Activated CD8-positive, alpha-beta memory T cell treated with anti-CD3 and anti-CD28 coated beads, Interleukin-2, amount 10 ng/mL, durations not matched to agents 7 days and 5 days (primary cell): Measurements from ENCODE around the gene NANS. TPM values are rescaled to one million over a fixed set of nuclear protein-coding genes. Genes with fewer than 3 reads are reported as not detected.
"Not testable (repeated sequence)": the region's sequence is repeated elsewhere in the genome, so short reads cannot be mapped to it uniquely, and the experiment has no call there.

Experiments used
- ATAC-seq: fragments of 150-1000 bp; cut with Tn5 transposase; one replicate; pipeline ENCODE4 v1.10.0; 2021; ENCODE audit warnings: moderate library complexity
- CTCF ChIA-PET: fragments of 350-600 bp; sonication (Branson Sonifier 250); formaldehyde crosslinking; loops from one replicate; lab custom pipeline; 2021; ENCODE audit warnings: antibody characterized with exemption; lab: Charles Lee
- DNase-seq: peaks from one replicate; pipeline ENCODE4 v3.0.0-alpha.2; 2020
- H3K27ac Mint-ChIP-seq: one replicate; pipeline ENCODE4 v1.8.0; 2021; ENCODE audit warnings: mild to moderate bottlenecking, mixed read lengths
- H3K27me3 Mint-ChIP-seq: one replicate; pipeline ENCODE4 v1.8.0; 2021; ENCODE audit warnings: mixed read lengths
- H3K36me3 Mint-ChIP-seq: one replicate; pipeline ENCODE4 v1.8.0; 2021; ENCODE audit warnings: mild to moderate bottlenecking, mixed read lengths
- H3K4me1 Mint-ChIP-seq: one replicate; pipeline ENCODE4 v1.8.0; 2021; ENCODE audit warnings: mixed read lengths
- H3K4me3 Mint-ChIP-seq: one replicate; pipeline ENCODE4 v1.8.0; 2021; ENCODE audit warnings: mild to moderate bottlenecking, moderate library complexity, mixed read lengths
- H3K9me3 Mint-ChIP-seq: one replicate; pipeline ENCODE4 v1.8.0; 2022; ENCODE audit warnings: low read depth, mixed read lengths
- total RNA-seq, 2 experiments: library from RNA; stranded (reverse); gene quantifications; one replicate each; pipeline ENCODE4 v1.2.3, GENCODE V29; 2021

NANS gene
- 10 to 100 TPM; 35.5 to 47.8 TPM for total RNA-seq

- Mint-ChIP-seq H3K9me3 (no peaks in the 10 kb centered on the region), H3K36me3 (peaks cover 9% of the 10 kb centered on the region), H3K27me3 (no peaks in the 10 kb centered on the region), H3K4me1 (peaks cover 43% of the 10 kb centered on the region), H3K4me3 (peak within 1 kb of the TSS; percentile 92), H3K27ac (peak within 1 kb of the TSS; percentile 95)
- CTCF ChIA-PET: interaction anchor here (0.6 to 4.1 kb wide), 13 partner anchors 8 to 206 kb away, joined by 3 to 18 read pairs (median 5); partner anchors contain the start of genes TBC1D2, TRIM14 and TRMO
- DNase-seq (peak; percentile 96), ATAC-seq (peak; percentile 96)
These were observed at the start of gene NANS for GRCh38 chr9:98056269-98057137. Gene NANS, plus strand, starts transcription at chr9:98056732. Its CDS starts 77 bp downstream, at chr9:98056809.

- Mint-ChIP-seq H3K4me3 (no peak overlapping the region), H3K27me3 (no peaks in the 10 kb centered on the region), H3K27ac (peak overlapping the region; percentile 60), H3K36me3 (peaks cover 72% of the 10 kb centered on the region), H3K9me3 (no peaks in the 10 kb centered on the region), H3K4me1 (peaks cover 29% of the 10 kb centered on the region)
- CTCF ChIA-PET: interaction anchor here (1.0 to 1.7 kb wide), 5 partner anchors 10 to 24 kb away, joined by 3 to 7 read pairs (median 5); partner anchors contain the start of gene ANP32B
- DNase-seq (no peak), ATAC-seq (peak; percentile 77)
These were observed 49.1 kb upstream of the NANS start for GRCh38 chr9:98007251-98007928.

GRCh38 chr9:98008764-98009163 lies 47.8 kb upstream of the NANS start:
- no peak overlapping the region for H3K27ac Mint-ChIP-seq
- H3K36me3 Mint-ChIP-seq: peaks cover 80% of the 10 kb centered on the region
- CTCF ChIA-PET: interaction anchor here (1.0 to 1.3 kb wide), 4 partner anchors 9 to 20 kb away, joined by 3 to 5 read pairs (median 3); no protein-coding TSS in a partner anchor
- no peaks in the 10 kb centered on the region for H3K27me3 Mint-ChIP-seq
- no peaks in the 10 kb centered on the region for H3K9me3 Mint-ChIP-seq
- DNase-seq: no peak
- no peak for ATAC-seq
- H3K4me1 Mint-ChIP-seq: peaks cover 28% of the 10 kb centered on the region
- no peak overlapping the region for H3K4me3 Mint-ChIP-seq

- H3K27me3 Mint-ChIP-seq: no peaks in the 10 kb centered on the region
- peak overlapping the region; percentile 2 for H3K27ac Mint-ChIP-seq
- no peak overlapping the region for H3K4me3 Mint-ChIP-seq
These were observed 47.1 kb upstream of the NANS start for GRCh38 chr9:98009437-98009836.

GRCh38 chr9:98009936-98010335 lies 46.6 kb upstream of the NANS start:
- no peaks in the 10 kb centered on the region for H3K9me3 Mint-ChIP-seq
- CTCF ChIA-PET: interaction anchor here (1.1 to 1.3 kb wide), 2 partner anchors 25 to 86 kb away, joined by 3 to 4 read pairs; no protein-coding TSS in a partner anchor
- peaks cover 77% of the 10 kb centered on the region for H3K36me3 Mint-ChIP-seq
- H3K4me3 Mint-ChIP-seq: no peak overlapping the region
- peaks cover 24% of the 10 kb centered on the region for H3K4me1 Mint-ChIP-seq
- no peaks in the 10 kb centered on the region for H3K27me3 Mint-ChIP-seq
- H3K27ac Mint-ChIP-seq: peak overlapping the region; percentile 2
- DNase-seq: no peak
- no peak for ATAC-seq

More at GRCh38 chr9:98009437-98009836, 47.1 kb upstream of the NANS start:
- no peak for ATAC-seq
- peaks cover 76% of the 10 kb centered on the region for H3K36me3 Mint-ChIP-seq
- no peaks in the 10 kb centered on the region for H3K9me3 Mint-ChIP-seq
- DNase-seq: no peak
- peaks cover 26% of the 10 kb centered on the region for H3K4me1 Mint-ChIP-seq
- CTCF ChIA-PET: interaction anchor here (1.3 kb wide), 2 partner anchors 9 to 21 kb away, joined by 3 to 5 read pairs; no protein-coding TSS in a partner anchor

- Mint-ChIP-seq H3K9me3 (no peaks in the 10 kb centered on the region), H3K4me1 (peaks cover 23% of the 10 kb centered on the region), H3K27ac (no peak overlapping the region), H3K36me3 (peaks cover 78% of the 10 kb centered on the region), H3K4me3 (no peak overlapping the region), H3K27me3 (no peaks in the 10 kb centered on the region)
- ATAC-seq (no peak), DNase-seq (no peak)
- CTCF ChIA-PET: interaction anchor here (1.1 to 1.3 kb wide), 2 partner anchors 24 to 87 kb away, joined by 3 to 4 read pairs; no protein-coding TSS in a partner anchor
These were observed 46.1 kb upstream of the NANS start for GRCh38 chr9:98010445-98010844.

- H3K4me3 Mint-ChIP-seq: no peak overlapping the region
- peak overlapping the region; percentile 1 for H3K27ac Mint-ChIP-seq
- H3K36me3 Mint-ChIP-seq: peaks cover 76% of the 10 kb centered on the region
- CTCF ChIA-PET: interaction anchor here (1.1 to 1.3 kb wide), 2 partner anchors 24 to 87 kb away, joined by 3 to 4 read pairs; no protein-coding TSS in a partner anchor
- no peaks in the 10 kb centered on the region for H3K9me3 Mint-ChIP-seq
- DNase-seq: no peak
- peaks cover 17% of the 10 kb centered on the region for H3K4me1 Mint-ChIP-seq
- ATAC-seq: no peak
- no peaks in the 10 kb centered on the region for H3K27me3 Mint-ChIP-seq
These were observed 45.4 kb upstream of the NANS start for GRCh38 chr9:98011122-98011521.

GRCh38 chr9:98016137-98016680 lies 40.3 kb upstream of the NANS start:
- CTCF ChIA-PET: no interaction called here
- Mint-ChIP-seq H3K27me3 (no peaks in the 10 kb centered on the region), H3K4me3 (no peak overlapping the region), H3K9me3 (no peaks in the 10 kb centered on the region), H3K4me1 (peaks cover 1% of the 10 kb centered on the region), H3K27ac (no peak overlapping the region), H3K36me3 (peaks cover 55% of the 10 kb centered on the region)
- no peak for ATAC-seq
- no peak for DNase-seq

- H3K36me3 Mint-ChIP-seq: peaks cover 47% of the 10 kb centered on the region
- DNase-seq (no peak), ATAC-seq (no peak)
- H3K4me3 Mint-ChIP-seq: no peak overlapping the region
- CTCF ChIA-PET: interaction anchor here (1.0 to 1.3 kb wide), 2 partner anchors 34 to 95 kb away, joined by 3 to 6 read pairs; partner anchors contain the start of genes ANP32B and TRMO
- H3K9me3 Mint-ChIP-seq: no peaks in the 10 kb centered on the region
- H3K4me1 Mint-ChIP-seq: no peaks in the 10 kb centered on the region
- no peaks in the 10 kb centered on the region for H3K27me3 Mint-ChIP-seq
- no peak overlapping the region for H3K27ac Mint-ChIP-seq
These were observed 39.2 kb upstream of the NANS start for GRCh38 chr9:98017306-98017705.

- Mint-ChIP-seq H3K9me3 (no peaks in the 10 kb centered on the region), H3K27me3 (no peaks in the 10 kb centered on the region), H3K4me1 (no peaks in the 10 kb centered on the region), H3K36me3 (peaks cover 41% of the 10 kb centered on the region), H3K27ac (no peak overlapping the region), H3K4me3 (no peak overlapping the region)
- CTCF ChIA-PET: interaction anchor here (1.1 to 4.1 kb wide), 2 partner anchors 10 to 16 kb away, joined by 3 to 20 read pairs; no protein-coding TSS in a partner anchor
- ATAC-seq (no peak), DNase-seq (peak; percentile 12)
These were observed 38.2 kb upstream of the NANS start for GRCh38 chr9:98018347-98018746.

GRCh38 chr9:98019098-98019497 lies 37.4 kb upstream of the NANS start:
- Mint-ChIP-seq H3K27ac (no peak overlapping the region), H3K4me1 (no peaks in the 10 kb centered on the region), H3K27me3 (no peaks in the 10 kb centered on the region), H3K9me3 (no peaks in the 10 kb centered on the region), H3K36me3 (peaks cover 37% of the 10 kb centered on the region), H3K4me3 (no peak overlapping the region)
- no peak for ATAC-seq
- DNase-seq: peak; percentile 36
- CTCF ChIA-PET: interaction anchor here (1.1 to 4.1 kb wide), 4 partner anchors 10 to 18 kb away, joined by 3 to 20 read pairs (median 3); no protein-coding TSS in a partner anchor

GRCh38 chr9:98019869-98020268 lies 36.7 kb upstream of the NANS start:
- H3K36me3 Mint-ChIP-seq: peaks cover 32% of the 10 kb centered on the region
- CTCF ChIA-PET: interaction anchor here (0.6 to 4.1 kb wide), 5 partner anchors 10 to 114 kb away, joined by 3 to 20 read pairs (median 3); no protein-coding TSS in a partner anchor
- H3K4me1 Mint-ChIP-seq, H3K9me3 Mint-ChIP-seq, H3K4me3 Mint-ChIP-seq, ATAC-seq, H3K27ac Mint-ChIP-seq, H3K27me3 Mint-ChIP-seq: not testable (repeated sequence)
- DNase-seq: peak; percentile 12
